Measurements from ENCODE around the gene LDB1. TPM values are rescaled to one million over a fixed set of nuclear protein-coding genes. Genes with fewer than 3 reads are reported as not detected.

The LDB1 gene, protein sequence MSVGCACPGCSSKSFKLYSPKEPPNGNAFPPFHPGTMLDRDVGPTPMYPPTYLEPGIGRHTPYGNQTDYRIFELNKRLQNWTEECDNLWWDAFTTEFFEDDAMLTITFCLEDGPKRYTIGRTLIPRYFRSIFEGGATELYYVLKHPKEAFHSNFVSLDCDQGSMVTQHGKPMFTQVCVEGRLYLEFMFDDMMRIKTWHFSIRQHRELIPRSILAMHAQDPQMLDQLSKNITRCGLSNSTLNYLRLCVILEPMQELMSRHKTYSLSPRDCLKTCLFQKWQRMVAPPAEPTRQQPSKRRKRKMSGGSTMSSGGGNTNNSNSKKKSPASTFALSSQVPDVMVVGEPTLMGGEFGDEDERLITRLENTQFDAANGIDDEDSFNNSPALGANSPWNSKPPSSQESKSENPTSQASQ
- 40.7 and 61.7 TPM in 2 replicates for total RNA-seq (ENCODE audit: low replicate concordance)

DNA sequence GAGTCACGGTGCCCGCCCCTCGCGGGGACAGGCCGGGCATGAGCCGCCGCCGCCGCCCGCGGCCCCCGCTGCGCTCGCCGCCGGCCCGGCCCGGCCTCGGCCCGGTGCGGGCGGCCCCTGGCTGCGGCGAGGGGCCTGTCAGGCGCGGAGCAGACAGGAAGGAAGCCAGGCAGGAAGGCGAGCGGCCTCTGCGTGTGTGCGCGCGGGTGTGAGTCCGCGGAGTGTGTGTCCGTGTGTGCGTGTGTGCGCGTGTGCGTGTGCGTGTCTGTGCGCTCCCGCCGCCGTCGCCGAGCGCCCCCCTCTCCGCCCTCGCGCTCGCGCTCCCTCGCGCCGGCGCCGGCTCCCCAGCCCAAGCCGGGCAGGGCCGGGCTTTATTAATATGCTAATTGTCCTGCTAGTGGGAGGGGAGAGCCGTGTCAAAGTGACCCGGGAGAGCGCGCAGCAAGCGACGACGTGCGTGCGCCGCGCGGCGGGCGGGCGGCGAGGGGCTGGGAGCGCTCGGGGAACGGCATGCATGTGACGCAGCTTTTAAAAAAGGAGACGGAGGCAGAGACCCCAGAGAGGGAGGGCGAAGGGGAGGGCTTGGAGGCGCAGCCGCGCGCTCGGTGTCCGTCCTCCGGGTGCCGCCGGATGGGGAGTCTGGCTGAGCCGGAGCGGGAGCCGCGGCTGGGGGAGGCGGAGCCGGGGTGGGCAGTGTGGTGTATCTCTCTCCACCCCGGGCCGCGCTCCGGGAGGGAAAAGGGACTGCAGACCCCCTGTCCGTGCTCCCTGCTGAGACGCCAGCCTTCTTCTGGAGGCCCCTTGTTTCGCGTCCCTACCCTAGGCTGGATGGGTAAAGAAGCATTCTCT lies at the start of gene LDB1:
Gene LDB1 (minus strand): TSS at position 227 of the 849 bp plus-strand sequence. CDS start 258 bp downstream, outside the sequence.

DNA sequence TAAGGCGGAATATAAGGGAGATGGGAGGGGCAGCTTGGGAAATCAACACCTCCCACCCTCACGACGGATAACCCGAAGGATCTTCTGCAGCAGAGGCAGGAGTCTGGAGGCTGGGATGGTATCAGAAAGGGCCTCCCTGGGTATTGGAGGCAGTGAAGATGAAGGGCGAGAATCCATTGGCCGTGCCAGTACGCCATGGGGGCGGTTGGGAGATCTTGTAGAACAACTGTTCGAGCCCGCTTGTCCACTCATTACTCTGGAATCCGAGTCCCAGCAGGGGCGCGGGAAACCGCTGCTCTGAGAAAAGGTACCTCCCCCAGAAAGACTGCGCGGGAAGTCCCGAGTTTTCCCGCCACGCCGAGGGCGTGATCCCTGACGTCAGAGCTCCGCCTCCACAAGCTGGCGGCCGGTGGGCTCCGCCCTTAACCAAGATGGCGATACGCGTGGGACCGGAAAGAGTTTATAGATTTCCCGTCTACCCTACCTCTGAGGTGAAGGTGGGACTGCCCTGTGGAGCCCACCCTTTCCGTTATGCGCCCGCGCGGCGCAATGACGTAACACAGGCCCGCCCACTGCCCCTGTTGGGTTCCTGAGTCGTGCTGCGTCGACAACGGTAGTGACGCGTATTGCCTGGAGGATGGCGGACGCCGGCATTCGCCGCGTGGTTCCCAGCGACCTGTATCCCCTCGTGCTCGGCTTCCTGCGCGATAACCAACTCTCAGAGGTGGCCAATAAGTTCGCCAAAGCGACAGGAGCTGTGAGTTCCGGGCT lies 31.8 kb upstream of the LDB1 start, which contains the start of gene NOLC1:
Gene NOLC1 (plus strand): TSS at position 616 of the 771 bp plus-strand sequence. CDS start 22 bp downstream, at position 638.

DNA sequence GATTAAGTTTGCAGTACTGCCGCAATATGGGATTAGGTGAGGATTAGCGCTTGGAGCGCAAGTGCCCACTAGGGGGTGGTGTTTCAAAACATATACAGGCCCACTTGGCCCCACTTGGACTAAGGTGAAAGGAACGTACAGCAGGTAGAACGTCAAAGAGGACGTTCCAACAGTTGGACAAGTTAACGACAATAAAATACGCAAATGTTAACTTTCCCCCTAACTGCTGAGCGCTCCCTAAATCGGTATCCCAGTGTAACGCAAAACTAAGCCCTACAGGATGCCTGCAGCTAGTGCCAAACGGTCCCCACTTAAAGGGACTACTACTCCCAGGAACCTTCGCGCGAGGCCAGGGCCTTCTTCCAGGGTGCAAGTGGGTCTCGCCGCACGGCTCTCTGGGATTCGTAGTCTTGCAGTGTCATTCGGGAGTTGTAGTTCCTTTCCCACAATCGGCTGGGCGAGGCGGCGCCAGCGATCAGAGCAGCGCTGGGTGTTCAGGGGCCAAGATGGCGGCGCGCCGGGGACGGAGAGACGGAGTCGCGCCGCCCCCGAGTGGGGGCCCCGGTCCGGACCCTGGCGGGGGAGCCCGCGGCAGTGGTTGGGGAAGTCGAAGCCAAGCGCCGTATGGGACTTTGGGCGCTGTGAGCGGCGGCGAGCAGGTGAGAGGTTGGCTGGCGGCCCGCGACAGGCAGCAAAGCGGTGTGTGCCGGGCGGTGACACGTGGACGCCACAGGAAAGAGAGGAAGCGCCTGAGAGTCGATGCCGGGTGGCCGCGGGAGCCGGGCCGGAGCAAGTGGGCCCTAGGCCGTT lies 12.6 kb upstream of the LDB1 start, which contains the start of gene PPRC1:
Gene PPRC1 (plus strand): TSS at position 478 of the 810 bp plus-strand sequence. CDS start 29 bp downstream, at position 507.

DNA sequence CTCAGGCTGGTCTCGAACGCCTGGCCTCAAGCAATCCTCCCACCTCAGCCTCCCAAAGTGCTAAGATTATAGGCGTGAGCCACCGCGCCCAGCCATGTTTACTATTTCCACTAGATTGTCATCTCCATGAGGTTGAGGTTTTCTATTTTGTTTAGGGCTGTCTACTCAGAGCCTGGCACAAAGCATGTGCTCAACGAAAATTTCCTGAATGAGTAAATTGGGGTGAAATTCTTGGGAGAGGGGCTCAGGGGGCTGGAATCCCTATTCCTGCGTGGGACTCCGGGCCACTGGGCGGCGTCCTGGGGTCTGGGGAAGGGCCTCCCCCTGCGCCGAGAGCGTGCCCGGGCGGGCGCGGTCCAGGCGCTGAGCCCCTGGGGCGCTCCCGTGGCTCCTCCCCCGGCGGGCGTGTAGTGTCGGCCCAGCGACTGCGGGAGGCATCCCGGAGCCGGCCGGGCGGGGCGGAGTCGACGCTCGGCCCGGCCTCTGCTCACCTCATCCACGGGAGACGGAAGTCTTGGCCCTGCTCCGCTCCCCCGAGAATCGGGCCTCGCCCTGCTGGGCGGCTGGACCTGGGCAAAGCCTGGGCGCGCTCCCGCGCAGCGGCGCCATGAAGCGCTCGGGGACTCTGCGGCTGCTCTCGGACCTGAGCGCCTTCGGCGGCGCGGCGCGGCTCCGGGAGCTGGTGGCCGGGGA lies 55.2 kb downstream of the LDB1 start, which contains the start of gene HPS6:
Gene HPS6 (plus strand): TSS at position 482 of the 693 bp plus-strand sequence. CDS start 126 bp downstream, at position 608.

Other genes with a start within 250 kb of the LDB1 start
- gene ARMH3, start 64.2 kb downstream of the LDB1 start, total RNA-seq (ENCODE audit: low replicate concordance): 6.4 and 7.3 TPM in 2 replicates
- gene HPS6, start 55.0 kb downstream of the LDB1 start, total RNA-seq (ENCODE audit: low replicate concordance): 13.2 and 25.9 TPM in 2 replicates
- gene PPRC1, start 12.7 kb upstream of the LDB1 start, total RNA-seq (ENCODE audit: low replicate concordance): 6.9 and 9.8 TPM in 2 replicates
- 15.9 and 33.7 TPM in 2 replicates for gene NOLC1, start 32.0 kb upstream of the LDB1 start, total RNA-seq (ENCODE audit: low replicate concordance)
- gene ELOVL3, start 105.9 kb upstream of the LDB1 start, total RNA-seq (ENCODE audit: low replicate concordance): 0.15 and 1.5 TPM in 2 replicates
- gene PITX3, start 121.1 kb upstream of the LDB1 start, total RNA-seq (ENCODE audit: low replicate concordance): 0.38 TPM in 1 of 2 replicates, not detected in the other
- 14.7 and 24.4 TPM in 2 replicates for gene GBF1, start 125.2 kb upstream of the LDB1 start, total RNA-seq (ENCODE audit: low replicate concordance)

All from smooth muscle cell of the coronary artery (primary cell).